Right lobe of liver (tissue), 6 donors: ENCODE results near the gene ABHD1. TPM values are rescaled to one million over a fixed set of nuclear protein-coding genes. Genes with fewer than 3 reads are reported as not detected.
"Not testable (repeated sequence)": the region's sequence is repeated elsewhere in the genome, so short reads cannot be mapped to it uniquely, and the experiment has no call there.

Source experiments
- ATAC-seq, 4 donors: fragments of 200-7000 bp; cut with Tn5 transposase; one replicate each; pipeline ENCODE4 v1.9.1; 2020; ENCODE audit warnings: mild to moderate bottlenecking in 4 of 4, moderate library complexity in 4 of 4
- DNase-seq, 3 donors: peaks; one replicate each; pipeline ENCODE4 v3.0.0-alpha.2; 2020
- H3K27ac ChIP-seq, 3 donors: fragments of 200-600 bp; one replicate each; pipeline ENCODE4 v1.8.0; 2022
- H3K27me3 ChIP-seq, 2 donors: fragments of 200-600 bp; one replicate each; pipeline ENCODE4 v1.8.0; 2022
- H3K36me3 ChIP-seq, 4 donors: fragments of 200-600 bp; sonication (generic) in 1 of 4; one replicate each; pipeline versions ENCODE4 v1.5.1 to v1.8.0; 2017 to 2022; ENCODE audit warnings: control low read depth in 1 of 4
- H3K4me1 ChIP-seq, 4 donors: fragments of 200-600 bp; sonication (generic) in 1 of 4; one replicate each; pipeline versions ENCODE4 v1.5.1 to v1.8.0; 2017 to 2022; ENCODE audit warnings: control low read depth in 1 of 4
- H3K4me3 ChIP-seq, 3 donors: fragments of 200-600 bp; one replicate each; pipeline ENCODE4 v1.8.0; 2022
- H3K9me3 ChIP-seq, 4 donors: fragments of 200-600 bp; sonication (generic) in 1 of 4; one replicate each; pipeline versions ENCODE4 v1.5.1 to v1.8.0; 2017 to 2022; ENCODE audit warnings: control low read depth in 1 of 4
- CTCF ChIP-seq, 4 donors: fragments of 200-600 bp in 3 of 4; fragments of 450-650 bp in 1 of 4; IDR thresholded peaks; one replicate each; pipeline versions ENCODE4 v1.5.1 to v1.8.0; 2016 to 2022; ENCODE audit warnings: antibody characterized with exemption in 4 of 4, mild to moderate bottlenecking in 2 of 4
- POLR2A ChIP-seq: fragments of 450-650 bp; IDR thresholded peaks from one replicate; pipeline ENCODE4 v1.6.1; 2017; ENCODE audit warnings: antibody characterized with exemption, mild to moderate bottlenecking
- WGBS: methylation state at CpG from one replicate; pipeline ENCODE4 v1.1.6; 2018; ENCODE audit warnings: low coverage, low lambda C conversion rate; ENCODE audit not compliant: insufficient coverage; ENCODE audit errors: missing lambda C conversion rate; 5-methylcytosine and 5-hydroxymethylcytosine counted together
- intact Hi-C, 2 donors: fragments of 100-400 bp; cut with DNase I; formaldehyde crosslinking; loops; one replicate each; pipeline versions ENCODE4 v1.11.2 to v1.14.1; 2022
- total RNA-seq, 6 experiments: library from RNA; depleted of rRNA in 2 of 6; stranded (reverse); fragments of >200 nt in 2 of 6; fragmentation: NEBNext Ultra II Directional in 3 of 6; extraction: Animal tissue kit (Norgen Biotek cat#: 25700) in 3 of 6; gene quantifications; one replicate each; pipeline versions ENCODE4 v1.1.0 to v1.2.4, GENCODE V29; 2016 to 2023
- donor health status: DM: no; HTN: yes; CAD: no.
- donor health status: DM: no; HTN: no; CAD: no.
- donor health status: DM: no; HTN: no; CAD: no.
- donor health status: DM: no; HTN: yes; CAD: no.
- donor health status: DM: no; HTN: yes; CAD: no.

Gene ABHD1
- total RNA-seq, 6 experiments from 2014 or later = 0.74 to 3.2 (median 1.1) TPM

DNA sequence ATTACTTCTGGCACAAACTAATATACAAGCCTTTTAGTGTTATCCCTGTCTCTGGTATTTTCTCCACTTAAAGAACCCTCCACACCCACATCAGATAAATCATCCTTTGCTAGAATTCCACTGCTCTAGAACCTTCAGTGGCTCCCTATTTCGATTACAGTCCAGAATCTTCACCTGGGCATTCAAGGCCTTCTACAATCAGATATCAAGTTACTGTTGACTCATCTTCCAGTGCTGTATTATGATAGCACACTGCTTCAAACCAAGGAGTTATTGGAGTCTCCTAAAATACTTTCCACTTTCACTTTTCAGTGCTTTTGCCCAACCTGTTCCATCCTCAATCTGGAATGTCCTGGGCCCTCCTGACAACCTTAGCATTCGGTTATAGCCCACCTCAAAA lies 8.1 kb upstream of the ABHD1 start:
- no peaks in the 10 kb centered on the region for H3K36me3 ChIP-seq
- no peaks in the 10 kb centered on the region for H3K9me3 ChIP-seq
- 71% methylated on average over 2 of the region's 2 CpGs for WGBS
- TF ChIP-seq CTCF (IDR thresholded peaks at IDR 0.05) (no peak), POLR2A (no peak)
- no peak overlapping the region for H3K27ac ChIP-seq
- intact Hi-C loops = no loop called here
- H3K27me3 ChIP-seq = no peaks in the 10 kb centered on the region
- no peak for DNase-seq
- H3K4me1 ChIP-seq = peaks cover 0 to 9% (median 0%) of the 10 kb centered on the region in 4 donors
- no peak overlapping the region for H3K4me3 ChIP-seq
- ATAC-seq = no peak

DNA sequence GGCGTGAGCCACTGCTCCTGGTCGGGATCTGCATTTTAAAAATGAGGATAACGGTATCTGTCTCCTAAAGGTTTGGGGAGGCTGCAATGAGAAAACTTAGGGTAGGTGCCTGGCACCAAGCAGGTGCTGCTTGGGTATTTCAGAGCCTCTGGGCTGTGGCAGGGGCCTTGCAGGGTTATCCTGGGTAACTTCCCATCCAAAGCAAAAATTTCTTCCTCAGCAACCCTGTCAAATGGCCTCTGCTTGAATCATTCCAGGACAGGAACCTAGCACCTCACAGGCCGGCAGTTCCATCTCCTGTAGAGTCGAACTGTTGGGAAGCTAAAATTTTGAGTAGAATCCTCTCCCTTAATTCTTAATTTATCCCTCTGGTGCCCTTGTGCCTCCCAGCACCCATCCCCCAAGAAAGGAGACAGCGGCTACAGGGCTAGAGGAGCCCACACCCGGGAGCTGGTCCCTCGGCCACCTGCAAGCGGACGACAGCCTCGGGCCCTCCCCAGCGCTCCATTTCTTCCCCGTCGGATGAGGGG lies 5.6 kb upstream of the ABHD1 start:
- no peak overlapping the region for H3K27ac ChIP-seq
- no peaks in the 10 kb centered on the region for H3K27me3 ChIP-seq
- H3K4me3 ChIP-seq = peak overlapping the region; percentile 20 to 49 (median 38)
- TF ChIP-seq POLR2A = no peak
- TF ChIP-seq CTCF (IDR thresholded peaks at IDR 0.05) = no peak
- H3K36me3 ChIP-seq = no peaks in the 10 kb centered on the region
- no peaks in the 10 kb centered on the region for H3K9me3 ChIP-seq
- H3K4me1 ChIP-seq = peaks cover 0 to 9% (median 0%) of the 10 kb centered on the region in 4 donors
- 54% methylated on average over 11 of the region's 14 CpGs for WGBS
- ATAC-seq (no peak), DNase-seq (no peak)
- intact Hi-C loops = no loop called here

GRCh38 chr2:27118525-27119329 lies 4.9 kb upstream of the ABHD1 start, which contains the start of gene CGREF1:
Gene CGREF1 (minus strand): TSS chr2:27119128. CDS start chr2:27104366, 14,762 bp downstream.
- H3K4me1 ChIP-seq = peaks cover 0 to 9% (median 0%) of the 10 kb centered on the region in 4 donors
- ATAC-seq (peak; percentile 52 to 67 (median 65)), DNase-seq (no peak)
- WGBS = 0% methylated on average over 2 of the region's 84 CpGs
- H3K36me3 ChIP-seq = no peaks in the 10 kb centered on the region
- H3K27ac ChIP-seq = no peak within 1 kb of the TSS
- H3K9me3 ChIP-seq = no peaks in the 10 kb centered on the region
- TF ChIP-seq CTCF (IDR thresholded peaks at IDR 0.05) (no peak), POLR2A (no peak)
- peak within 1 kb of the TSS; percentile 20 to 49 (median 38) for H3K4me3 ChIP-seq
- no peaks in the 10 kb centered on the region for H3K27me3 ChIP-seq
- intact Hi-C loops = no loop called here

DNA sequence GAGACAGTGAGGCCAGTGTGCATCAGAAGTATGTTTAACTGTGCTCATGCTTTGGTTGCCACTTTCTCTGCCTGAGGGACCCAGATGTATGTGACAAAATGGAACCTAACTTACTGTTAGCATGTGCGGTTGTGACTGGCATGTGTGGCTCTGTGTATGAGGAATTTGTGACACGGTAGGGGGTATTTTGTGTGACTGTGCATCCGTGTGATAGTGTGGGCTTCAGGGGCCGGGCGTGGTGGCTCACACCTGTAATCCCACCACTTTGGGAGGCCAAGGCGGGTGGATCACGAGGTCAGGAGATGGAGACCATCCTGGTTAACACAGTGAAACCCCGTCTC lies 4.3 kb upstream of the ABHD1 start:
- H3K27me3 ChIP-seq, intact Hi-C loops, H3K36me3 ChIP-seq, DNase-seq, H3K27ac ChIP-seq, ATAC-seq, H3K9me3 ChIP-seq, H3K4me1 ChIP-seq: not testable (repeated sequence)
- 84% methylated on average over 7 of the region's 8 CpGs for WGBS
- H3K4me3 ChIP-seq = peak overlapping the region in 2 of 3 donors; percentile 38 to 49

- no peaks in the 10 kb centered on the region for H3K27me3 ChIP-seq
- H3K27ac ChIP-seq = no peak overlapping the region
- H3K4me3 ChIP-seq = no peak overlapping the region
- no peaks in the 10 kb centered on the region for H3K9me3 ChIP-seq
- TF ChIP-seq CTCF (IDR thresholded peaks at IDR 0.05) = no peak
- TF ChIP-seq POLR2A = no peak
- WGBS = 71% methylated on average over 2 of the region's 2 CpGs
- intact Hi-C loops = no loop called here
- peaks cover 0 to 22% (median 3%) of the 10 kb centered on the region in 4 donors for H3K4me1 ChIP-seq
- ATAC-seq (no peak), DNase-seq (no peak)
- no peaks in the 10 kb centered on the region for H3K36me3 ChIP-seq
These were observed 1.7 kb upstream of the ABHD1 start for GRCh38 chr2:27121906-27122305.
